Activated CD8-positive, alpha-beta memory T cell treated with anti-CD3 and anti-CD28 coated beads, Interleukin-2, amount 50 U/mL, for 24 hours (primary cell): ENCODE results near the gene MTA1.
A peak's percentile ranks its signal among the peaks of the same experiment; 100 is the strongest.

ENCODE experiments used
- DNase-seq: peaks from one replicate; pipeline ENCODE4 v3.0.0-alpha.2; 2020; ENCODE audit errors: extremely low read depth

Gene MTA1

GRCh38 chr14:105419195-105420091 lies at the start of gene MTA1:
TSS of gene MTA1 (plus strand) at chr14:105419827. CDS start at chr14:105420036, 209 bp downstream.
- DNase-seq, result no peak

- no peak for DNase-seq
Observed at GRCh38 chr14:105374389-105374788, 45.2 kb upstream of the MTA1 start.

- peak; percentile 12 for DNase-seq
Observed at GRCh38 chr14:105375635-105376057, 44.0 kb upstream of the MTA1 start.

- DNase-seq, result no peak
Observed at GRCh38 chr14:105376521-105377440, 42.8 kb upstream of the MTA1 start.

GRCh38 chr14:105377555-105378182 lies 42.0 kb upstream of the MTA1 start:
- no peak for DNase-seq

- no peak for DNase-seq
Observed at GRCh38 chr14:105378199-105378598, 41.4 kb upstream of the MTA1 start.

GRCh38 chr14:105378873-105379685 lies 40.5 kb upstream of the MTA1 start:
- no peak for DNase-seq

GRCh38 chr14:105379946-105380345 lies 39.7 kb upstream of the MTA1 start:
- no peak for DNase-seq

- no peak for DNase-seq
Observed at GRCh38 chr14:105380756-105381155, 38.9 kb upstream of the MTA1 start.

GRCh38 chr14:105381446-105382342 lies 37.9 kb upstream of the MTA1 start:
- no peak for DNase-seq

- no peak for DNase-seq
Observed at GRCh38 chr14:105382343-105383082, 37.1 kb upstream of the MTA1 start.

GRCh38 chr14:105383083-105383730 lies 36.4 kb upstream of the MTA1 start:
- DNase-seq, result no peak

GRCh38 chr14:105384041-105384557 lies 35.5 kb upstream of the MTA1 start:
- DNase-seq, result no peak

GRCh38 chr14:105384605-105385321 lies 34.9 kb upstream of the MTA1 start:
- DNase-seq, result no peak

- DNase-seq, result no peak
Observed at GRCh38 chr14:105385322-105385637, 34.3 kb upstream of the MTA1 start.

GRCh38 chr14:105385698-105386365 lies 33.8 kb upstream of the MTA1 start:
- no peak for DNase-seq
